Left renal cortex interstitium (tissue), 4 donors: ENCODE data around the gene BCL11B. TPM values are rescaled to one million over a fixed set of nuclear protein-coding genes. Genes with fewer than 3 reads are reported as not detected.

ENCODE experiments used
- DNase-seq, 4 donors: peaks; one replicate each; pipeline ENCODE4 v3.0.0-alpha.2; 2013; ENCODE audit warnings: low read depth in 4 of 4, low spot score in 2 of 4, missing footprints in 1 of 4
- polyA plus RNA-seq, 4 donors: library from polyadenylated mRNA; unstranded; fragments of 120-200 nt; gene quantifications; one replicate each; pipeline ENCODE4 v1.2.1, GENCODE V29; 2013; ENCODE audit not compliant: insufficient read length in 4 of 4

BCL11B gene
- polyA plus RNA-seq = 1 to 10 TPM; 1.7 to 2.9 (median 2.4) TPM

- DNase-seq = peak in 3 of 4 donors; percentile 70 to 88 (median 82)
Observed at GRCh38 chr14:99271951-99272631, at the start of gene BCL11B. Gene BCL11B (minus strand): TSS chr14:99272197. CDS start chr14:99271218, 979 bp downstream.

GRCh38 chr14:99321236-99321925 lies 49.4 kb upstream of the BCL11B start:
- DNase-seq = no peak

- no peak for DNase-seq
Observed at GRCh38 chr14:99320621-99321235, 48.7 kb upstream of the BCL11B start.

- DNase-seq = no peak
Observed at GRCh38 chr14:99320105-99320572, 48.1 kb upstream of the BCL11B start.

- no peak for DNase-seq
Observed at GRCh38 chr14:99318959-99319295, 46.9 kb upstream of the BCL11B start.

- DNase-seq = no peak
Observed at GRCh38 chr14:99318091-99318958, 46.3 kb upstream of the BCL11B start.

- no peak for DNase-seq
Observed at GRCh38 chr14:99317231-99318090, 45.5 kb upstream of the BCL11B start.

- DNase-seq = no peak
Observed at GRCh38 chr14:99316281-99317163, 44.5 kb upstream of the BCL11B start.

- DNase-seq = no peak
Observed at GRCh38 chr14:99315197-99315596, 43.2 kb upstream of the BCL11B start.

GRCh38 chr14:99314623-99315022 lies 42.6 kb upstream of the BCL11B start:
- DNase-seq = no peak

- DNase-seq = no peak
Observed at GRCh38 chr14:99313234-99313633, 41.2 kb upstream of the BCL11B start.

GRCh38 chr14:99312106-99312505 lies 40.1 kb upstream of the BCL11B start:
- no peak for DNase-seq

- DNase-seq = no peak
Observed at GRCh38 chr14:99309220-99309766, 37.3 kb upstream of the BCL11B start.

- DNase-seq = no peak
Observed at GRCh38 chr14:99304208-99304607, 32.2 kb upstream of the BCL11B start.

GRCh38 chr14:99300190-99300589 lies 28.2 kb upstream of the BCL11B start:
- DNase-seq = no peak

GRCh38 chr14:99296517-99296916 lies 24.5 kb upstream of the BCL11B start:
- DNase-seq = no peak

- DNase-seq = no peak
Observed at GRCh38 chr14:99289394-99290189, 17.6 kb upstream of the BCL11B start.

GRCh38 chr14:99288948-99289347 lies 17.0 kb upstream of the BCL11B start:
- DNase-seq = no peak
